Transverse colon (tissue), 3 donors: ENCODE results near the gene GPC5.

ENCODE experiments used
- CTCF ChIP-seq, 5 experiments: fragments of 200-600 bp in 3 of 5; fragments of 450-650 bp in 2 of 5; sonication (generic) in 3 of 5; IDR thresholded peaks; 1 replicate in 2 of 5; 2 replicates in 3 of 5; pipeline ENCODE4 v1.5.1; 2016 to 2017; ENCODE audit warnings: antibody characterized with exemption in 5 of 5, inconsistent platforms in 3 of 5, mild to moderate bottlenecking in 2 of 5, moderate library complexity in 1 of 5
- POLR2A ChIP-seq: fragments of 450-650 bp; IDR thresholded peaks from one replicate; pipeline ENCODE4 v1.6.1; 2016; ENCODE audit warnings: antibody characterized with exemption, mild to moderate bottlenecking, moderate library complexity

GRCh38 chr13:92297971-92298942 is 899.8 kb downstream of the GPC5 start:
- TF ChIP-seq CTCF (IDR thresholded peaks at IDR 0.05) (no peak), POLR2A (no peak)
